Central memory CD8-positive, alpha-beta T cell (primary cell): ENCODE measurements around the gene TUBGCP3.

Experiments used
- ATAC-seq: fragments of 150-1000 bp; cut with Tn5 transposase; replicated peaks from 2 replicates; pipeline ENCODE4 v1.10.0; 2022; ENCODE audit warnings: mild to moderate bottlenecking, moderate FRiP score, moderate number of reproducible peaks; ENCODE audit not compliant: poor library complexity, severe bottlenecking; ENCODE audit errors: extremely low read depth
- DNase-seq, 2 donors: peaks; one replicate each; pipeline ENCODE4 v3.0.0; 2021; ENCODE audit warnings: low spot score in 2 of 2
- H3K27ac Mint-ChIP-seq: one replicate; pipeline ENCODE4 v1.8.0; 2022; ENCODE audit warnings: low read depth, mild to moderate bottlenecking, moderate library complexity, mixed read lengths
- H3K27me3 Mint-ChIP-seq: one replicate; pipeline ENCODE4 v1.8.0; 2022; ENCODE audit warnings: mixed read lengths
- H3K36me3 Mint-ChIP-seq: one replicate; pipeline ENCODE4 v1.8.0; 2022; ENCODE audit warnings: mild to moderate bottlenecking, moderate library complexity, mixed read lengths; ENCODE audit not compliant: insufficient read depth
- H3K4me1 Mint-ChIP-seq: one replicate; pipeline ENCODE4 v1.8.0; 2022; ENCODE audit warnings: mixed read lengths
- H3K4me3 Mint-ChIP-seq: one replicate; pipeline ENCODE4 v1.8.0; 2022; ENCODE audit warnings: mild to moderate bottlenecking, moderate library complexity, mixed read lengths
- H3K9me3 Mint-ChIP-seq: one replicate; pipeline ENCODE4 v1.8.0; 2022; ENCODE audit warnings: mixed read lengths

TUBGCP3 gene

DNA sequence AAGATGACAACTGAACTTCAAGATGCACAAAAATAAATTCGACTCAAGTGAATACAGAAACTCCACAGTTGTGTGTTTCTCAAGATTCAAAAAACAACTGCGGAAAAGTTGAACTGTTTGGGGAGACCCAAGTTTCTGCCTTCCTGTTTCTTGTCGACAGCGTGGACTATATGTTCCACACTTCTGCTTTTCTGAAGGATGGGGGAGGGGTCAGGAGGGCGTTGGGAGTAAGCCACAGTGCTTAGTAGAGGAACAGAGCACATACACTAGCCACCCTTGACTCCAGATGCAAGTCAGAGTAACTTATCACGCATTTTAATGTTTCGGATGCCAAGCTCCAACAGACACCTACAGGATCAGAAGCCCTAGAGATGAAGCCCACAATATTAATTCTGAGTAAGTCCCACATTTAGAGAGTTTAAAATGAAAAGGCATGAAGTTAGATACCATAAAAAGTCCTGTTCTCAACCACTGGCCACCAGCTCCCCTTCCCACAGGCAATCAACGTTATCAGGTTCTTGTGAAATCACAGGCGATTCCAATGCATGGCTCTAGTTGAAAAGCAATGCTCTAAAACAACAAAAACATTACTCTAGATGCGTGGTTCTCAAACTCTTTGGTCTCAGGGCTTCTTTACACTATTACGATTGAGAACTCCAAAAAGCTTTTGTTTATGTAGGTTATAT is 4.2 kb downstream of the TUBGCP3 start:
- DNase-seq (no peak), ATAC-seq (no peak)
- no peak overlapping the region for H3K4me3 Mint-ChIP-seq
- H3K27me3 Mint-ChIP-seq, result no peaks in the 10 kb centered on the region
- peaks cover 7% of the 10 kb centered on the region for H3K36me3 Mint-ChIP-seq
- peaks cover 61% of the 10 kb centered on the region for H3K4me1 Mint-ChIP-seq
- H3K27ac Mint-ChIP-seq, result no peak overlapping the region
- no peaks in the 10 kb centered on the region for H3K9me3 Mint-ChIP-seq

DNA sequence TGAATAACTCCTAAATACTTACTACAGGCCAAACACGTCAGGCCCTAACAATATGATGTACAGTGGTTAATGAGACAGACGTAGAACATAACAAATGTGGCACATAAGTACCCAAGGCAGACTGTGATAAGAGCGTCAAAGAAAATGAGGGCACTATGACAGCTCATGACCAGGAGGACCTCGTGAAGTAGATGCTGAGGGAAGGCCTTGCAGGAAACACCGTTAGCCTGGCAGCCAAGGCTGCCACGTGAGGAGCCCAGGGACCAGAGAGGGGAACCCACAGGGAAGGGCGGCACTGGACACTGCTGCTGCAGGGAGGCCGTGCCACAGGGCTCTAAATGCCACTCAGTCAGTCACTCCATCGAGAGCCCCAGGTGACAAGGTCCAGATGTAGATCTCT is 5.7 kb downstream of the TUBGCP3 start:
- H3K4me1 Mint-ChIP-seq, result peaks cover 56% of the 10 kb centered on the region
- ATAC-seq (no peak), DNase-seq (no peak)
- H3K36me3 Mint-ChIP-seq, result peaks cover 4% of the 10 kb centered on the region
- H3K4me3 Mint-ChIP-seq, result no peak overlapping the region
- no peak overlapping the region for H3K27ac Mint-ChIP-seq
- H3K9me3 Mint-ChIP-seq, result no peaks in the 10 kb centered on the region
- no peaks in the 10 kb centered on the region for H3K27me3 Mint-ChIP-seq

DNA sequence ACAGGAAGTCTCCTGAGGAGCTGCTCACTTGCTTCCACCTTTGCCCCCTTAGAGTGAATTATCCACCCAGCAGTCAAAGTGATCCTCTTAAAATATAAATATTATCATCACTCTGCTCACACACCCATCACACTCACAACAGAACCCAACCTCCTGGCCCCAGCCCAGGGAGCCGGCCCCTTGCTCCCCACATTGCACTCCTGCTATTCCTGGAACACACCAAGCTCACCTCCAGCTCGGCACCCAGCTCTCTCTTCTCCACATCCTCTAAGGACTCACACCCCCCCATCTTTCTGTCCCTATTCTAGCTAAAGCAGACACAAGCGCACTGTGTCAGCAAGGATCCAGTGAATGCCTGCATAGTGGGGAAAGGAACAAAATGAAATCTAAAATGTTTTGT is 7.0 kb downstream of the TUBGCP3 start:
- Mint-ChIP-seq H3K27ac (no peak overlapping the region), H3K9me3 (no peaks in the 10 kb centered on the region), H3K4me3 (no peak overlapping the region), H3K36me3 (peaks cover 4% of the 10 kb centered on the region), H3K27me3 (no peaks in the 10 kb centered on the region), H3K4me1 (peaks cover 48% of the 10 kb centered on the region)
- no peak for ATAC-seq
- DNase-seq, result no peak

DNA sequence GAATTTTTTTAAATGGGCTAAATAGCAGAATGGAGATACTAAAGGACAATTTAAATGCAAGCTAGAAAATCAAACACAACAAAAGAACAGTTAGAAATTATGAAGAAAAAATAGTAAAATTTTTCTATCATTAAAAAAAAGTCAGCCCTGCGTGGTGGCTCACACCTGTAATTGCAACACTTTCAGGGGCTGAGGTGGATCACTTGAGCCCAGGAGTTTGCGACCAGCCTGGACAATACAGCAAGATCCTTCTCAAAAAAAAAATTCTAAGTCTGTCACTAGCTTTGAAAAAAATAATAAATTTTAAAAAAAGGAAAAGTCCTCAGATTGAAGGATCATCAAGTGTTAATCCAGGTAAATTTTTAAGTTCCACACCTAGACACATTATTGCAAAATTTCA is 7.7 kb downstream of the TUBGCP3 start:
- DNase-seq (no peak), ATAC-seq (no peak)
- Mint-ChIP-seq H3K9me3 (no peaks in the 10 kb centered on the region), H3K27me3 (no peaks in the 10 kb centered on the region), H3K36me3 (peaks cover 2% of the 10 kb centered on the region), H3K4me1 (peaks cover 55% of the 10 kb centered on the region), H3K4me3 (no peak overlapping the region), H3K27ac (no peak overlapping the region)

DNA sequence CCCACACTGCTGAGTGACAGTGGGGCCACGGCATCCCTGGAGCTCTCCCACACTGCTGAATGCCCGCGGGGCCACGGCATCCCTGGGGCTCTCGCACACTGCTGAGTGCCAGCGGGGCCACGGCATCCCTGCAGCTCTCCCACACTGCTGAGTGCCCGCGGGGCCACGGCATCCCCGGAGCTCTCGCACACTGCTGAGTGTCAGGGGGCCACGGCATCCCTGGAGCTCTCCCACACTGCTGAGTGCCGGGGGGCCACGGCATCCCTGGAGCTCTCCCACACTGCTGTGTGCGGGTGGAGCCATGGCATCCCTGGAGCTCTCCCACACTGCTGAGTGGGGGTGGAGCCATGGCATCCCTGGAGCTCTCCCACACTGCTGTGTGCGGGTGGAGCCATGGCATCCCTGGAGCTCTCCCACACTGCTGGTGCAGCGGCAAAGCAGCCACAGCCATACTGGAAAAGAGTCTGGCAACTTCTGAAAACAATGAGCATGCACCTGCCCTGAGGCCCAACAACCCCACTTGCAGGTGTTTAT is 8.6 kb downstream of the TUBGCP3 start:
- Mint-ChIP-seq H3K4me1 (peaks cover 64% of the 10 kb centered on the region), H3K4me3 (no peak overlapping the region), H3K27me3 (no peaks in the 10 kb centered on the region), H3K27ac (no peak overlapping the region), H3K9me3 (no peaks in the 10 kb centered on the region), H3K36me3 (peaks cover 2% of the 10 kb centered on the region)
- DNase-seq, result no peak
- ATAC-seq, result no peak

DNA sequence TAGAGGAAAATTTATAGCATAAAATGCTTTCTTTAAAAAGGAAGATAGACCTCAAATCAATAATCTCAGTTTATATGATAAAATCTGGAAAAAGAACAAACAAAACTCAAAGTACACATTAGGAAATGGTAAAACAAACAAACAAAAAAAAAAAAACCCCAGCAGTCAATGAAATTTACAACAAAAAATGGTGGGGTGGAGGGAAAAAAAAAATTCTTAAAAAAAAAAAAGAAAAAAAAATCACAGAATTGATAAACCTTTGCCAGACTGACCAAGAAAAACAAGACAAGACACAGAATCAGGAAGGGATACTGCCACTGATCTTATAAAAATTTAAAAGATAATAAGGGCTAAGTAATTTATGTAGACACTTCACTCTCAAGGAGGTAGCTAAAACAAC is 11.2 kb downstream of the TUBGCP3 start:
- ATAC-seq, result no peak

DNA sequence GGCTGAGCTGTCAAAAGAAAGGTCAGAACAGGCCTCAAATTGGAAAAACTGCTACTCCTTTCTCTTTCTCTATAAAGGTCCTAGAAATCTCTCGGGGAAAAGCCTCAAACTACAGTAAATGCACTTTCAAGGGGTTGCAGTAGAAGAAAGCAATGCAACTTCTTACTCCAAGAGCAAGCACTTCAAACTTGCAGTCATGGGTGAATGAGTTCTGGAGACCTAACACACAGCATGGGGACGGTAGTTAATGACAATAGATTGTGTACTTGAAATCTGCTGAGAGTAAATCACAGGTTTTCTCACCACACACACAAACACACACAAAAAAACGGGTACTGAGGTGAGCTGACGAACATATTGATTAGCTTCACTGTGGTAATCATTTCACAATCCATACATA is 11.8 kb downstream of the TUBGCP3 start:
- Mint-ChIP-seq H3K36me3 (no peaks in the 10 kb centered on the region), H3K4me1 (peaks cover 67% of the 10 kb centered on the region), H3K9me3 (no peaks in the 10 kb centered on the region), H3K27ac (peak overlapping the region; percentile 67), H3K4me3 (no peak overlapping the region), H3K27me3 (no peaks in the 10 kb centered on the region)
- DNase-seq (no peak), ATAC-seq (no peak)

More for the DNA sequence above, 11.2 kb downstream of the TUBGCP3 start:
- no peak for DNase-seq
- no peaks in the 10 kb centered on the region for H3K9me3 Mint-ChIP-seq
- no peaks in the 10 kb centered on the region for H3K27me3 Mint-ChIP-seq
- H3K36me3 Mint-ChIP-seq, result no peaks in the 10 kb centered on the region
- H3K27ac Mint-ChIP-seq, result peak overlapping the region; percentile 35
- peaks cover 68% of the 10 kb centered on the region for H3K4me1 Mint-ChIP-seq
- no peak overlapping the region for H3K4me3 Mint-ChIP-seq

DNA sequence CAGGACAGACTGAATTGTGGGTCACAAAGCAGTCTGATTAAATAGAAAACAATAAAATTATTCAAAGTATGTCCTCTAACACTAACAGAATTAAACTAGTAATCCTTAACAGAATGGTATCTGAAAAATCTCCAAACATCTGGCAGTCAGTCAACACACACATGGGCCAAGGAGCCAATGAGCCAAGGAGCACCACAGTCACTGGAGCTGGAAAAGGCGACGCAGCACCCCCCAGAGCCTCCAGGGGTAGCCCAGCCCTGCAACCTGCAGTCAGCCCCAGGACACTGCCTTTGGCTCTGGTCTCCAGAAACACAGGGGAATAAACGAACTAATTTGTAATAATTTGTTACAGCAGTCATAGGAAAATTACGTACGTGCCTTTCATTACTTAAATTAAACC is 12.3 kb downstream of the TUBGCP3 start:
- DNase-seq (no peak), ATAC-seq (no peak)
- Mint-ChIP-seq H3K27ac (peak overlapping the region; percentile 67), H3K9me3 (no peaks in the 10 kb centered on the region), H3K4me3 (no peak overlapping the region), H3K27me3 (no peaks in the 10 kb centered on the region), H3K4me1 (peaks cover 67% of the 10 kb centered on the region), H3K36me3 (no peaks in the 10 kb centered on the region)

DNA sequence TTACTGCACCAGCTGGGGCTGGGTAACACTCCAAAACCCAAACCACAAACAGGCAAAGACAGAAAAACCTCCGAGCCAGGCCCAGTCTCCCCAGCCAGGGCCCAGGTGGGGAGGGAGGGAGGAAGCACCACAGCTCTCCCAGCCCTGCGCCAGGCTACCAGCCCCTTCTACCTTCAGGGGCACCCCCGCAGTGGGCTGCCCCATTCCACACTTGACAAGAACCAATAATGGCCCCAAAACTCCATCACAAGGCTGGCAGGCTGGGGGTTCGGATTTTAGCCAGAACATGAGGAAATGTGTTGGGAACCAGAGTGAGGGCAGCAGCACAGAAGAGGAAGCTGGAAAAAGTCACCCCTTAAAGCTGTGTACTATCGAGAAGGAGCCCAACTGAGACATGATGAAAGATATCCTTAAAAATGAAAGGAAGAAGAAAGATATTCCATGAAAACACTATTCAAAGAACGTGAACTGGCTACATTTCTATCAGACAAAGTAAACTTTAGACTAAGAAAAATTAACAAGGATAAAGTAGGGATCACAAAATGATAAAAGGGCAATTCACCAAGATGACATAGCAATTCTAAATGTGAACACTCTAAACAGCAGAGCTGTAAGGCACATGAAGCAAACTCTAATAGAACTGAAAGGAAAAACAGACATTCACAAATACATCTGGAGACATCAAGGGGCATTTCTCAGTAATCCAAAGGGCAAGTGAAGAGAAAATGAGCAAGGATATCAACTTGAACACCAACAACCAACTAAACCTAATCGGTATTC is 12.9 kb downstream of the TUBGCP3 start:
- no peaks in the 10 kb centered on the region for H3K27me3 Mint-ChIP-seq
- peaks cover 67% of the 10 kb centered on the region for H3K4me1 Mint-ChIP-seq
- no peaks in the 10 kb centered on the region for H3K36me3 Mint-ChIP-seq
- no peak for ATAC-seq
- no peak for DNase-seq
- no peaks in the 10 kb centered on the region for H3K9me3 Mint-ChIP-seq
- peak overlapping the region; percentile 67 for H3K27ac Mint-ChIP-seq
- H3K4me3 Mint-ChIP-seq, result no peak overlapping the region

DNA sequence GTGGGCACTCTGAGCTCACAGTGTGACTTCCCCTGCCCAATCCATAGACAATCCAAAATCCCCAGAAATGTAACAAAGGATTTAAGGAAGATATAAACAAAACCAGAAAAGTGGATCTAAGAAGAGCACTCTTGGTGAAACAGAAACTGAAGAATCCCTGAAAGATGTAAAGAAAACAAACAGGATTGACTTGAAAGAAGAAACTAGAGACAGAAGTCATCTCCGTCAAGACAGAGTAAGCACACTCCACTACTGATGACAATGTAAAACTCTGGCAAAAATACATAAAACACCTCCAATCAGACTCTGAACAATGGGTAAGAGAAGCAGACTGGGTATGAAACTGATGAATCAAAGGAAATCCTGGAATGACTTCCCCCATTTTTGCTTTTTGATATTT is 13.5 kb downstream of the TUBGCP3 start:
- peaks cover 68% of the 10 kb centered on the region for H3K4me1 Mint-ChIP-seq
- ATAC-seq (no peak), DNase-seq (no peak)
- peak overlapping the region; percentile 68 for H3K27ac Mint-ChIP-seq
- H3K36me3 Mint-ChIP-seq, result no peaks in the 10 kb centered on the region
- no peak overlapping the region for H3K4me3 Mint-ChIP-seq
- no peaks in the 10 kb centered on the region for H3K27me3 Mint-ChIP-seq
- no peaks in the 10 kb centered on the region for H3K9me3 Mint-ChIP-seq

DNA sequence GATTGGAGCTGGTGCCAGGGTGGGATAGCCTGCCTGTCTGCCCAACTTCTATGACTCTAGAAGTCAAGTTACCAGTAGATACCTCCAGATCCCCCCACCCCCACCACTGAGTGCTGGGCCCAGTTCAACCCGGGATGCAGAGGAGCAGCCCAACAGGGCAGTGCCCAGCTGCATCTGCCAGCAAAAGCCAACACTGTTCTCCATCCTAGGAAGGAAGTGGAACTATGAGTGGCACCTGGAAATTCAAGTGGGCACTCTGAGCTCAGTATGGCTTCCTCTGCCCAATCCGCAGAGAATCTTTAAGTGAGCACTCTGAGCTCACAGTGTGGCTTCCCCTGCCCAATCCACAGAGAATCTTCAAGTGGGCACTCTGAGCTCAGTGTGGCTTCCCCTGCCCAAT is 14.2 kb downstream of the TUBGCP3 start:
- Mint-ChIP-seq H3K4me1 (peaks cover 67% of the 10 kb centered on the region), H3K27me3 (no peaks in the 10 kb centered on the region), H3K9me3 (no peaks in the 10 kb centered on the region), H3K27ac (peak overlapping the region; percentile 68), H3K4me3 (no peak overlapping the region), H3K36me3 (peaks cover 3% of the 10 kb centered on the region)
- DNase-seq (no peak), ATAC-seq (no peak)

DNA sequence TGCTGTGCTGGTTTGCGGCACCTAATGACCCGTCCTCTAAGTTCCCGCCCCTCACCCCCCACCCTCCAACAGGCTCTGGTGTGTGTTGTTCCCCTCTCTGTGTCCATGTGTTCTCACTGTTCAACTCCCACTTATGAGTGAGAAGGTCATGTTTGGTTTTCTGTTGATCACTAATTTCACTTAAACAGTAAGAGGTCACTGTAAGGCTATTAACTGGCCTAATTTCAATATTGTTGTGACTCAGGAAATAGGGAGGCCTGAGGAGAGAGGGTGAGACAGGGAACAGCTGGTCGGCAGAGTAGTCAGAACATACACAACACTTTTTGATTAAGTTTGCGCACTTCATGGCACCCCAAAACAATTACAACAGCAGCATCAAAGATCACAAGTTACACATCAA is 15.6 kb downstream of the TUBGCP3 start:
- DNase-seq, result no peak
- H3K9me3 Mint-ChIP-seq, result no peaks in the 10 kb centered on the region
- ATAC-seq, result no peak
- H3K4me3 Mint-ChIP-seq, result no peak overlapping the region
- H3K4me1 Mint-ChIP-seq, result peaks cover 63% of the 10 kb centered on the region
- peaks cover 5% of the 10 kb centered on the region for H3K36me3 Mint-ChIP-seq
- peak overlapping the region; percentile 14 for H3K27ac Mint-ChIP-seq
- no peaks in the 10 kb centered on the region for H3K27me3 Mint-ChIP-seq

DNA sequence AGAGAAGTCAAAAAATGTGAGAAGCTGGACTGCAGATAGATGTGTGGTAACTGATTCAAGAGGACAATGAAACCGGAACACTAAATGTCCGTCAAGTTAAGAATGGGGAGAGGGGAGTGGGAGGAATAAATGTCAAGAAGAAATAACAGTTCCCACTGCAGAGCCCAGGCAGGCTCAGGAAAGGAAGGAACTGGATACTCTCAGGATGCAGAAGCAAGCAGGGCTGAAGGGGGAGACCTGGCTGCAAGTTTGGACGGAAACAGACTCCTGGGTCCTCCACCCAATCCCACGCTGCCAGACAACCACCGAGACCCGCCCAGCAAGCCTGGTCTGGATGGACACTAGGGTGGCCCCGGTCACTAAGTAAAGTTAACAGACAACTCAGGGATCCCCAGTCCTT is 18.1 kb downstream of the TUBGCP3 start:
- no peaks in the 10 kb centered on the region for H3K27me3 Mint-ChIP-seq
- H3K4me1 Mint-ChIP-seq, result peaks cover 47% of the 10 kb centered on the region
- H3K4me3 Mint-ChIP-seq, result no peak overlapping the region
- peaks cover 14% of the 10 kb centered on the region for H3K36me3 Mint-ChIP-seq
- H3K27ac Mint-ChIP-seq, result no peak overlapping the region
- ATAC-seq (no peak), DNase-seq (no peak)
- H3K9me3 Mint-ChIP-seq, result no peaks in the 10 kb centered on the region
